H1 (cell line): Measurements from ENCODE around the gene CKM. TPM values are rescaled to one million over a fixed set of nuclear protein-coding genes. Genes with fewer than 3 reads are reported as not detected.

Experiments
- ASH2L ChIP-seq: fragments of 200-600, 300-600 bp; sonication (generic); IDR thresholded peaks from one replicate; pipeline ENCODE4 v1.7.1; 2017; ENCODE audit warnings: low read length
- CTBP2 ChIP-seq: IDR thresholded peaks from 2 replicates; pipeline ENCODE4 v1.7.0; 2011; ENCODE audit warnings: borderline replicate concordance, mild to moderate bottlenecking, moderate library complexity, mixed read lengths, low read length; ENCODE audit not compliant: insufficient read depth, insufficient read length
- JUND ChIP-seq: IDR thresholded peaks from 2 replicates; pipeline ENCODE4 v1.6.1; 2011; ENCODE audit warnings: mild to moderate bottlenecking, improper control_type of control experiment, low read length
- KDM5A ChIP-seq: fragments of 200-600 bp; IDR thresholded peaks from 2 replicates; pipeline ENCODE4 v1.7.1; 2012; ENCODE audit warnings: mild to moderate bottlenecking, low read length, inconsistent platforms, mixed read lengths
- MAX ChIP-seq: IDR thresholded peaks from 2 replicates; pipeline ENCODE4 v1.6.1; 2012; ENCODE audit warnings: inconsistent platforms
- RBBP5 ChIP-seq: IDR thresholded peaks from 2 replicates; pipeline ENCODE4 v1.7.1; 2012; ENCODE audit warnings: low read depth, mild to moderate bottlenecking, inconsistent platforms, low read length, moderate library complexity, borderline replicate concordance
- SIN3A ChIP-seq, 2 experiments: IDR thresholded peaks in 1 of 2; conservative IDR thresholded peaks in 1 of 2; 2 replicates each; pipeline ENCODE4 v1.6.1; 2011 to 2012; ENCODE audit warnings: low read length in 2 of 2, improper control_type of control experiment in 1 of 2, low read depth in 1 of 2, mild to moderate bottlenecking in 1 of 2
- SUZ12 ChIP-seq: fragments of 200-600 bp; sonication (generic); IDR thresholded peaks from 2 replicates; pipeline ENCODE4 v1.6.1; 2012; ENCODE audit warnings: mild to moderate bottlenecking, inconsistent platforms, low read length, moderate library complexity, mixed read lengths
- TAF7 ChIP-seq: optimal IDR thresholded peaks from 2 replicates; pipeline ENCODE3; 2011; ENCODE audit warnings: low read depth, mild to moderate bottlenecking, inconsistent platforms, low read length, moderate library complexity, borderline replicate concordance
- TEAD4 ChIP-seq: IDR thresholded peaks from 2 replicates; pipeline ENCODE4 v1.6.1; 2012; ENCODE audit warnings: low read depth, low read length, inconsistent platforms, mixed read lengths
- YY1 ChIP-seq: IDR thresholded peaks from 2 replicates; pipeline ENCODE4 v1.6.1; 2011; ENCODE audit warnings: low read depth, mild to moderate bottlenecking, low read length
- polyA plus RNA-seq, 7 experiments: library from polyadenylated mRNA; depleted of rRNA in 3 of 7; stranded (reverse) in 5 of 7; unstranded in 2 of 7; fragments of >200 nt in 5 of 7; fragments of 200-250 nt in 2 of 7; gene quantifications; 1 replicate in 5 of 7; 2 replicates in 1 of 7; 4 replicates in 1 of 7; pipeline versions ENCODE4 v1.2.1 to v1.2.3, GENCODE V29; 2011 to 2013; ENCODE audit warnings: missing spikeins in 2 of 7, mixed read lengths in 2 of 7
- total RNA-seq: library from RNA; stranded (reverse); fragmentation: NEBNext Ultra II Directional; extraction: Animal tissue kit (Norgen Biotek cat#: 25700); gene quantifications from 2 replicates; pipeline ENCODE4 v1.2.1, GENCODE V29; 2021
- TF ChIP-seq, protein P1 (sequence below): fragments of 300-600 bp; sonication (generic); IDR thresholded peaks from 2 replicates; pipeline ENCODE4 v1.7.1; 2012; ENCODE audit warnings: low read length, moderate library complexity, mild to moderate bottlenecking, inconsistent platforms; ENCODE audit not compliant: insufficient replicate concordance

The CKM gene
- total and polyA plus RNA-seq, 2 of the 8 experiments (the other 6 are each of a cell fraction or from before 2014, with no cell fraction given): 0.08 TPM; not detected in 1

- TF ChIP-seq, protein P1, sequence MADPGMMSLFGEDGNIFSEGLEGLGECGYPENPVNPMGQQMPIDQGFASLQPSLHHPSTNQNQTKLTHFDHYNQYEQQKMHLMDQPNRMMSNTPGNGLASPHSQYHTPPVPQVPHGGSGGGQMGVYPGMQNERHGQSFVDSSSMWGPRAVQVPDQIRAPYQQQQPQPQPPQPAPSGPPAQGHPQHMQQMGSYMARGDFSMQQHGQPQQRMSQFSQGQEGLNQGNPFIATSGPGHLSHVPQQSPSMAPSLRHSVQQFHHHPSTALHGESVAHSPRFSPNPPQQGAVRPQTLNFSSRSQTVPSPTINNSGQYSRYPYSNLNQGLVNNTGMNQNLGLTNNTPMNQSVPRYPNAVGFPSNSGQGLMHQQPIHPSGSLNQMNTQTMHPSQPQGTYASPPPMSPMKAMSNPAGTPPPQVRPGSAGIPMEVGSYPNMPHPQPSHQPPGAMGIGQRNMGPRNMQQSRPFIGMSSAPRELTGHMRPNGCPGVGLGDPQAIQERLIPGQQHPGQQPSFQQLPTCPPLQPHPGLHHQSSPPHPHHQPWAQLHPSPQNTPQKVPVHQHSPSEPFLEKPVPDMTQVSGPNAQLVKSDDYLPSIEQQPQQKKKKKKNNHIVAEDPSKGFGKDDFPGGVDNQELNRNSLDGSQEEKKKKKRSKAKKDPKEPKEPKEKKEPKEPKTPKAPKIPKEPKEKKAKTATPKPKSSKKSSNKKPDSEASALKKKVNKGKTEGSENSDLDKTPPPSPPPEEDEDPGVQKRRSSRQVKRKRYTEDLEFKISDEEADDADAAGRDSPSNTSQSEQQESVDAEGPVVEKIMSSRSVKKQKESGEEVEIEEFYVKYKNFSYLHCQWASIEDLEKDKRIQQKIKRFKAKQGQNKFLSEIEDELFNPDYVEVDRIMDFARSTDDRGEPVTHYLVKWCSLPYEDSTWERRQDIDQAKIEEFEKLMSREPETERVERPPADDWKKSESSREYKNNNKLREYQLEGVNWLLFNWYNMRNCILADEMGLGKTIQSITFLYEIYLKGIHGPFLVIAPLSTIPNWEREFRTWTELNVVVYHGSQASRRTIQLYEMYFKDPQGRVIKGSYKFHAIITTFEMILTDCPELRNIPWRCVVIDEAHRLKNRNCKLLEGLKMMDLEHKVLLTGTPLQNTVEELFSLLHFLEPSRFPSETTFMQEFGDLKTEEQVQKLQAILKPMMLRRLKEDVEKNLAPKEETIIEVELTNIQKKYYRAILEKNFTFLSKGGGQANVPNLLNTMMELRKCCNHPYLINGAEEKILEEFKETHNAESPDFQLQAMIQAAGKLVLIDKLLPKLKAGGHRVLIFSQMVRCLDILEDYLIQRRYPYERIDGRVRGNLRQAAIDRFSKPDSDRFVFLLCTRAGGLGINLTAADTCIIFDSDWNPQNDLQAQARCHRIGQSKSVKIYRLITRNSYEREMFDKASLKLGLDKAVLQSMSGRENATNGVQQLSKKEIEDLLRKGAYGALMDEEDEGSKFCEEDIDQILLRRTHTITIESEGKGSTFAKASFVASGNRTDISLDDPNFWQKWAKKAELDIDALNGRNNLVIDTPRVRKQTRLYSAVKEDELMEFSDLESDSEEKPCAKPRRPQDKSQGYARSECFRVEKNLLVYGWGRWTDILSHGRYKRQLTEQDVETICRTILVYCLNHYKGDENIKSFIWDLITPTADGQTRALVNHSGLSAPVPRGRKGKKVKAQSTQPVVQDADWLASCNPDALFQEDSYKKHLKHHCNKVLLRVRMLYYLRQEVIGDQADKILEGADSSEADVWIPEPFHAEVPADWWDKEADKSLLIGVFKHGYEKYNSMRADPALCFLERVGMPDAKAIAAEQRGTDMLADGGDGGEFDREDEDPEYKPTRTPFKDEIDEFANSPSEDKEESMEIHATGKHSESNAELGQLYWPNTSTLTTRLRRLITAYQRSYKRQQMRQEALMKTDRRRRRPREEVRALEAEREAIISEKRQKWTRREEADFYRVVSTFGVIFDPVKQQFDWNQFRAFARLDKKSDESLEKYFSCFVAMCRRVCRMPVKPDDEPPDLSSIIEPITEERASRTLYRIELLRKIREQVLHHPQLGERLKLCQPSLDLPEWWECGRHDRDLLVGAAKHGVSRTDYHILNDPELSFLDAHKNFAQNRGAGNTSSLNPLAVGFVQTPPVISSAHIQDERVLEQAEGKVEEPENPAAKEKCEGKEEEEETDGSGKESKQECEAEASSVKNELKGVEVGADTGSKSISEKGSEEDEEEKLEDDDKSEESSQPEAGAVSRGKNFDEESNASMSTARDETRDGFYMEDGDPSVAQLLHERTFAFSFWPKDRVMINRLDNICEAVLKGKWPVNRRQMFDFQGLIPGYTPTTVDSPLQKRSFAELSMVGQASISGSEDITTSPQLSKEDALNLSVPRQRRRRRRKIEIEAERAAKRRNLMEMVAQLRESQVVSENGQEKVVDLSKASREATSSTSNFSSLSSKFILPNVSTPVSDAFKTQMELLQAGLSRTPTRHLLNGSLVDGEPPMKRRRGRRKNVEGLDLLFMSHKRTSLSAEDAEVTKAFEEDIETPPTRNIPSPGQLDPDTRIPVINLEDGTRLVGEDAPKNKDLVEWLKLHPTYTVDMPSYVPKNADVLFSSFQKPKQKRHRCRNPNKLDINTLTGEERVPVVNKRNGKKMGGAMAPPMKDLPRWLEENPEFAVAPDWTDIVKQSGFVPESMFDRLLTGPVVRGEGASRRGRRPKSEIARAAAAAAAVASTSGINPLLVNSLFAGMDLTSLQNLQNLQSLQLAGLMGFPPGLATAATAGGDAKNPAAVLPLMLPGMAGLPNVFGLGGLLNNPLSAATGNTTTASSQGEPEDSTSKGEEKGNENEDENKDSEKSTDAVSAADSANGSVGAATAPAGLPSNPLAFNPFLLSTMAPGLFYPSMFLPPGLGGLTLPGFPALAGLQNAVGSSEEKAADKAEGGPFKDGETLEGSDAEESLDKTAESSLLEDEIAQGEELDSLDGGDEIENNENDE: no peak
- TF ChIP-seq SUZ12: no peak
- no peak for TF ChIP-seq CTBP2
- TF ChIP-seq YY1: no peak
- TF ChIP-seq SIN3A (conservative IDR thresholded peaks at IDR 0.05 in 1 of 2, IDR thresholded peaks at IDR 0.05 in 1 of 2; ENCODE audit: low read depth in 1 of 2, low read length in 2 of 2): no peak
- no peak for TF ChIP-seq MAX
- no peak for TF ChIP-seq ASH2L
- TF ChIP-seq RBBP5: no peak
- no peak for TF ChIP-seq TAF7
- TF ChIP-seq JUND: no peak
- TF ChIP-seq KDM5A: no peak
- TF ChIP-seq TEAD4: no peak
Measured at GRCh38 chr19:45339629-45340028, 17.0 kb upstream of the CKM start (continued).
